B cell (primary cell): ENCODE data around the gene PTPRO. TPM values are rescaled to one million over a fixed set of nuclear protein-coding genes. Genes with fewer than 3 reads are reported as not detected.

Experiments used
- ATAC-seq: fragments of 200-7000 bp; cut with Tn5 transposase; one replicate; pipeline ENCODE4 v1.10.0; 2021; ENCODE audit warnings: low read depth, mild to moderate bottlenecking, moderate number of reproducible peaks, moderate library complexity
- CTCF ChIA-PET: fragments of 350-600 bp; sonication (Branson Sonifier 250); formaldehyde crosslinking; loops from one replicate; lab custom pipeline; 2021; ENCODE audit warnings: antibody characterized with exemption, inconsistent platforms; lab: Charles Lee
- POLR2A ChIA-PET: fragments of 350-600 bp; sonication (Branson Sonifier 250); formaldehyde crosslinking; loops from one replicate; lab custom pipeline; 2021; ENCODE audit warnings: antibody characterized with exemption; lab: Charles Lee
- DNase-seq: peaks from one replicate; pipeline ENCODE4 v3.0.0; 2013
- H2AFZ ChIP-seq: 2 replicates; pipeline ENCODE4 v1.6.1; 2012; ENCODE audit warnings: mild to moderate bottlenecking, low read depth, low read length; ENCODE audit not compliant: insufficient read depth, poor library complexity, severe bottlenecking
- H3K27ac ChIP-seq, 2 donors: 1 replicate in 1 of 2; 2 replicates in 1 of 2; pipeline ENCODE4 v1.5.1; 2012 to 2013; ENCODE audit warnings: low read length in 2 of 2, mild to moderate bottlenecking in 2 of 2, moderate library complexity in 1 of 2
- H3K27me3 ChIP-seq, 4 experiments: fragments of 200-600 bp in 1 of 4; sonication (generic) in 1 of 4; replicated peaks in 1 of 4; 1 replicate in 2 of 4; 2 replicates in 2 of 4; pipeline versions ENCODE4 v1.6.1 to v1.7.0; 2013 to 2016; ENCODE audit warnings: low read length in 3 of 4, mild to moderate bottlenecking in 2 of 4, mixed read lengths in 1 of 4, moderate library complexity in 1 of 4; ENCODE audit not compliant: insufficient read depth in 4 of 4, control insufficient read depth in 3 of 4; ENCODE audit errors: control extremely low read depth in 1 of 4
- H3K36me3 ChIP-seq, 2 experiments: replicated peaks in 1 of 2; 1 replicate in 1 of 2; 2 replicates in 1 of 2; pipeline versions ENCODE4 v1.6.1 to v1.7.1; 2013; ENCODE audit warnings: low read length in 1 of 2; ENCODE audit not compliant: insufficient read depth in 2 of 2, control insufficient read depth in 1 of 2; ENCODE audit errors: control extremely low read depth in 1 of 2, extremely low read depth in 1 of 2
- H3K4me1 ChIP-seq, 2 donors: fragments of 200-600 bp in 1 of 2; sonication (generic) in 1 of 2; 1 replicate in 1 of 2; 2 replicates in 1 of 2; pipeline versions ENCODE4 v1.5.1 to v1.6.1; 2013 to 2017; ENCODE audit warnings: low read length in 2 of 2; ENCODE audit not compliant: control insufficient read depth in 2 of 2, insufficient read depth in 2 of 2
- H3K4me2 ChIP-seq: replicated peaks from 2 replicates; pipeline ENCODE3; 2012; ENCODE audit warnings: mild to moderate bottlenecking, low read depth, low read length; ENCODE audit not compliant: poor library complexity, severe bottlenecking
- H3K4me3 ChIP-seq, 5 experiments: fragments of 200-600 bp in 1 of 5; sonication (generic) in 1 of 5; 1 replicate in 3 of 5; 2 replicates in 2 of 5; pipeline versions ENCODE4 v1.5.1 to v1.7.0; 2011 to 2016; ENCODE audit warnings: low read length in 4 of 5, mild to moderate bottlenecking in 4 of 5, low read depth in 2 of 5, control low read depth in 1 of 5, moderate library complexity in 1 of 5; ENCODE audit not compliant: insufficient read depth in 1 of 5; ENCODE audit errors: control extremely low read depth in 1 of 5, extremely low read depth in 1 of 5
- H3K79me2 ChIP-seq: fragments of 200-600 bp; sonication (generic); one replicate; pipeline ENCODE4 v1.6.0; 2016; ENCODE audit warnings: low read length; ENCODE audit not compliant: control insufficient read depth, insufficient read depth
- H3K9ac ChIP-seq: fragments of 200-600 bp; sonication (generic); 2 replicates; pipeline ENCODE4 v1.6.1; 2017; ENCODE audit warnings: mild to moderate bottlenecking, low read length, moderate library complexity
- H3K9me3 ChIP-seq, 3 donors: one replicate each; pipeline versions ENCODE4 v1.6.1 to v1.7.1; 2013; ENCODE audit warnings: low read length in 2 of 3; ENCODE audit not compliant: control insufficient read depth in 2 of 3, insufficient read depth in 1 of 3; ENCODE audit errors: control extremely low read depth in 1 of 3
- H4K20me1 ChIP-seq: 2 replicates; pipeline ENCODE4 v1.6.0; 2012; ENCODE audit warnings: mild to moderate bottlenecking, low read length; ENCODE audit not compliant: insufficient read depth, control insufficient read depth, poor library complexity, severe bottlenecking
- H3K27ac Mint-ChIP-seq: one replicate; pipeline ENCODE4 v1.8.0; 2021; ENCODE audit warnings: mixed read lengths
- H3K27me3 Mint-ChIP-seq: one replicate; pipeline ENCODE4 v1.8.0; 2021; ENCODE audit warnings: mixed read lengths
- H3K4me1 Mint-ChIP-seq: one replicate; pipeline ENCODE4 v1.8.0; 2021; ENCODE audit warnings: mixed read lengths
- H3K4me3 Mint-ChIP-seq: one replicate; pipeline ENCODE4 v1.8.0; 2021; ENCODE audit warnings: mixed read lengths
- H3K9me3 Mint-ChIP-seq: one replicate; pipeline ENCODE4 v1.8.0; 2022; ENCODE audit warnings: mixed read lengths; ENCODE audit not compliant: insufficient read depth
- CTCF ChIP-seq: fragments of 200-600 bp; IDR thresholded peaks from one replicate; pipeline ENCODE4 v1.8.0; 2022; ENCODE audit warnings: antibody characterized with exemption, mild to moderate bottlenecking
- EZH2 ChIP-seq: IDR thresholded peaks from 2 replicates; pipeline ENCODE4 v1.6.1; 2012; ENCODE audit warnings: borderline replicate concordance, low read depth, mild to moderate bottlenecking, moderate library complexity, low read length; ENCODE audit not compliant: insufficient read depth, poor library complexity, severe bottlenecking
- WGBS: methylation state at CpG from one replicate; pipeline ENCODE4 v1.1.5; 2013; ENCODE audit warnings: missing lambda C conversion rate; ENCODE audit not compliant: insufficient coverage; 5-methylcytosine and 5-hydroxymethylcytosine counted together
- intact Hi-C: fragments of 100-400 bp; cut with micrococcal nuclease; formaldehyde crosslinking; loops from one replicate; pipeline ENCODE4 v1.10.0; 2022
- polyA plus RNA-seq: library from polyadenylated mRNA; depleted of rRNA; stranded (reverse); fragments of >200 nt; gene quantifications from 2 replicates; pipeline ENCODE4 v1.2.3, GENCODE V29; 2012
- total RNA-seq, 2 donors: library from RNA; stranded (reverse); fragments of 120-200 nt in 1 of 2; gene quantifications; 1 replicate in 1 of 2; 2 replicates in 1 of 2; pipeline versions ENCODE4 v1.2.3 to v1.2.4, GENCODE V29; 2013 to 2022

The PTPRO gene
- total and polyA plus RNA-seq, 2 donors (not counting 1 experiment from before 2014, with no cell fraction given): 23.1 to 23.6 TPM

GRCh38 chr12:15481846-15482245 is 159.5 kb downstream of the PTPRO start:
- H3K27me3 Mint-ChIP-seq: peaks cover 15% of the 10 kb centered on the region
- no peak overlapping the region for H3K27ac ChIP-seq

GRCh38 chr12:15485466-15485865 is 163.2 kb downstream of the PTPRO start:
- TF ChIP-seq CTCF: no peak
- TF ChIP-seq EZH2: no peak

More at GRCh38 chr12:15481846-15482245, 159.5 kb downstream of the PTPRO start:
- no peak overlapping the region for H3K4me3 ChIP-seq
- H3K79me2 ChIP-seq: no peaks in the 10 kb centered on the region
- H2AFZ ChIP-seq: no peak overlapping the region
- H3K4me1 Mint-ChIP-seq: no peaks in the 10 kb centered on the region
- no peaks in the 10 kb centered on the region for H3K27me3 ChIP-seq
- intact Hi-C loops: no loop called here
- no peak overlapping the region for H3K9ac ChIP-seq
- peaks cover 0 to 5% (median 0%) of the 10 kb centered on the region in 3 donors for H3K9me3 ChIP-seq
- DNase-seq: no peak
- no peak for ATAC-seq
- H3K36me3 ChIP-seq: no peaks in the 10 kb centered on the region
- no peaks in the 10 kb centered on the region for H3K4me1 ChIP-seq
- no peak overlapping the region for H3K4me3 Mint-ChIP-seq
- H4K20me1 ChIP-seq: no peaks in the 10 kb centered on the region
- no CpG with 5 or more reads among the region's 2 CpGs for WGBS
- no peak overlapping the region for H3K27ac Mint-ChIP-seq
- POLR2A ChIA-PET: no interaction called here
- CTCF ChIA-PET: no interaction called here
- TF ChIP-seq EZH2: no peak
- TF ChIP-seq CTCF: no peak
- H3K9me3 Mint-ChIP-seq: no peaks in the 10 kb centered on the region
- H3K4me2 ChIP-seq: no peak overlapping the region

More at GRCh38 chr12:15485466-15485865, 163.2 kb downstream of the PTPRO start:
- Histone ChIP-seq H3K9ac (no peak overlapping the region), H2AFZ (no peak overlapping the region), H3K4me2 (no peak overlapping the region), H3K4me1 (no peaks in the 10 kb centered on the region), H3K4me3 (no peak overlapping the region), H3K27me3 (peaks cover 0 to 2% (median 0%) of the 10 kb centered on the region in 4 experiments), H3K36me3 (no peaks in the 10 kb centered on the region), H3K27ac (no peak overlapping the region), H3K9me3 (no peaks in the 10 kb centered on the region), H3K79me2 (no peaks in the 10 kb centered on the region), H4K20me1 (no peaks in the 10 kb centered on the region)
- Mint-ChIP-seq H3K4me3 (no peak overlapping the region), H3K9me3 (no peaks in the 10 kb centered on the region), H3K27me3 (peaks cover 22% of the 10 kb centered on the region), H3K27ac (no peak overlapping the region), H3K4me1 (no peaks in the 10 kb centered on the region)
- WGBS: no CpG with 5 or more reads among the region's 3 CpGs
- ChIA-PET POLR2A (no interaction called here), CTCF (no interaction called here)
- ATAC-seq (no peak), DNase-seq (no peak)
- intact Hi-C loops: no loop called here
